HG03103 (cell line): Measurements from ENCODE around the gene MRPL58.
"Not testable (repeated sequence)": the region's sequence is repeated elsewhere in the genome, so short reads cannot be mapped to it uniquely, and the experiment has no call there.

ENCODE experiments used
- ATAC-seq: cut with Tn5 transposase; IDR thresholded peaks from one replicate; pipeline ENCODE4 v1.9.1; 2021; ENCODE audit warnings: low read depth; ENCODE audit not compliant: unreplicated experiment

MRPL58 gene

GRCh38 chr17:75011401-75012095, 922 bp upstream of the MRPL58 start:
- ATAC-seq = no peak

DNA sequence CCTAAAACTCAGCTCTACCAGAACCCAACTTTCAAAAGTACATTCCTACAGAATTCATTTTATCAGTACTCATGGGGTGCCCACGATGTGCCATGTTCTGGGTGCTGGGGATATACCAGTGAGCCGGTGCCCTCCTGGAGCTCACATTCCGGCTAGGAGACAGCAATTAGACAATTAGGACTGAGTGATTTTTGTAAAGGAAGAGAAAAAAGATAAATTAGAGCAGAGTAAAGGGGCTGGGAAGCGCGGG, 449 bp upstream of the MRPL58 start:
- no peak for ATAC-seq

GRCh38 chr17:75013092-75013559, 656 bp downstream of the MRPL58 start:
- ATAC-seq = no peak

DNA sequence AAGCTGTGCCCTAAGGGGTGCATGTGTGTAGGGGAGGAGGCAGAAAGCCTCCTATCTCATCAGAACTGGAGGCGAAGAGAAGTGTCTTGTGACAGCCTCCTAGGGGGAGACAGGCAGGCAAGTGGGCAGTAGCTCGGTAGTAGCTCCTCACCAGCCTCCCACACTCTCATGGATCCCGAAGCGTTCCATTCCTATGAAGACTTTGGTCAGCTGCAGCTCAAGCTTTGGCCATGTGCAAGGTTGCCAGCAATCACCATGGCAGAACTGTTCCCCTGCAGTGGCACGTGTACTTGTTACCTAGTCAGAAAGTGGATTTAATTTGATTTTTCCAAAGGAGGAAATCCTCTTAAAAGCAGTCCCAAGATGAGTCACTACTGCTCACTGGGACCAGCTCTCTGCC, 6.7 kb downstream of the MRPL58 start:
- ATAC-seq = no peak

DNA sequence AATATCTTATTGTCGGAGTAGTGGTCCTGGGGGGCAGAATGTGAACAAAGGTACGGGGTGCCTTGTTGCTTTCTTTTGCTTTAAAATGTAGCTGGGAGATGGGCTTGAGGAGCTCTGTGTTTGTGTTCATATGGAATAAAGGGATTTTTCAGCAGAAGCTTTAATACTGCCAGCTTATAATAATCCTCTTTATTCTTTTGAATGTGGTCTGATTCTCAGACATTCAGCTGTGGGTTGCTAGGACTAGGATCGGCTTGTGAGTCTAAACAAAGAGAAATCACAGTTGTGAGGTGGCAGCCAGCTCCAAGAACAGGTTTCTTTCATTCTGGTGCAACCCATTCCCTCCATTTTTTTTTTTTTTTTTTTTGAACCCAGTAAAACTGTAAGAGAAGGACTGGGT, 7.2 kb downstream of the MRPL58 start:
- no peak for ATAC-seq

DNA sequence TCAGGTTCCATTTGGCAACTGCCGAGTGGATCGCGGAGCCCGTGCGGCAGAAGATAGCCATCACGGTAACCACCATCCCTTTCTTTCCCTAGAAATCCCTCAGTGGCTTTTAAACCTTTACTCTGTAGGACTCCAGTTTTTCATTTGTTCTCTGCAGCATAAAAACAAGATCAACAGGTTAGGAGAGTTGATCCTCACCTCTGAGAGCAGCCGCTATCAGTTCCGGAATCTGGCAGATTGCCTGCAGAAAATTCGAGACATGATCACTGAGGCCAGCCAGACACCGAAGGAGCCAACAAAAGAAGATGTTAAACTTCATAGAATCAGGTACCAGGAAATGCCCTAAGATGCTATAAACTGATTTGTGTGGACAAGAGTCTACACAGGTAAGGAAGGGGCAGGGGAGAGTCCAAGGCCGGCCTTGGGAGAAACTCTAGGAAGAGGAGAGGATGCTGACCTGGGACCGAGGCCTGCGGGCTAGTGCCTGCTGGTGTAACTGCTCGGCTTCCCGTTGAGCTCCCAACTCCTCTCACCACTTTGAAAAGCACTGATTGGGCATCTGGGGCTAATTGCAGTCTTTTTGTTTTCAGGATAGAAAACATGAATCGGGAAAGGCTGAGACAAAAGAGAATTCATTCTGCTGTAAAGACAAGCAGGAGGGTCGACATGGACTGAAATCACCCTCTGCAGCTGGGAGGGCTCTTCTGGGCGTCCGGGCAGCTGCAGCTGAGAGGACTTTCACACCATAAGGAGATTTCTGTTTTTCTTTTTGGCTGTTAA, 8.1 kb downstream of the MRPL58 start:
- no peak for ATAC-seq

- ATAC-seq = no peak
Observed at GRCh38 chr17:75024686-75025397, 12.4 kb downstream of the MRPL58 start.

GRCh38 chr17:75025398-75025734, 12.9 kb downstream of the MRPL58 start:
- ATAC-seq = not testable (repeated sequence)

GRCh38 chr17:75026650-75027049, 14.2 kb downstream of the MRPL58 start:
- not testable (repeated sequence) for ATAC-seq

GRCh38 chr17:75030161-75030560, 17.7 kb downstream of the MRPL58 start:
- ATAC-seq = no peak

- no peak for ATAC-seq
Observed at GRCh38 chr17:75031972-75032719, 19.7 kb downstream of the MRPL58 start.

DNA sequence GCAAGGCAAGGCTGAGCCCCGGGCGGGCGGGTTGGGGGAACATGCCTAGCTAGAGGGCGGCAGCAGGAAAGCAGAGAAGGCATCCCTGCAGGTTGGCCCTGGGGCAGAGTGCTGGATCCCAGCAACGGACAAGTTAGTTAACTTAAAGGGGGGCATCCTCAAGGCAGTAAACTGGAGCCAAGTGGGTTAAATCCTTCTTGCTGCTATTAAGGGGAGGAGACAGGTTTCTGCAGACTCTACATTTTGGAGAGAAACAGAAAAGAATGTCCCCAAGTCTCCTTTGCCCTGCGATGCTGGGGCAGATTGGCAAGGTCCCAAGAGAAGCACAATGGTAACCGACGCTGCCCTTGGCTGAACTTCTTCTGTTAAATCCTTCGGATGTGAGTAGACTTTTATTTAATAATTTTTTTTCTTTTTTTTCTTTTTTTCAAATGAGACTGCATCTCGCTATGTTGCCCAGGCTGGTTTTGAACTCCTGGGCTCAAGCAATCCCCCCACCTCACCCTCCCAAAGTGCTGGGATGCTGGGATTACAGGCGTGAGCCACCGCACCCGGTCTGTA, 20.3 kb downstream of the MRPL58 start:
- ATAC-seq = no peak

- peak; percentile 33 for ATAC-seq
Observed at GRCh38 chr17:75033346-75034235, 21.1 kb downstream of the MRPL58 start.

- peak; percentile 46 for ATAC-seq
Observed at GRCh38 chr17:75034236-75034908, 21.9 kb downstream of the MRPL58 start.

DNA sequence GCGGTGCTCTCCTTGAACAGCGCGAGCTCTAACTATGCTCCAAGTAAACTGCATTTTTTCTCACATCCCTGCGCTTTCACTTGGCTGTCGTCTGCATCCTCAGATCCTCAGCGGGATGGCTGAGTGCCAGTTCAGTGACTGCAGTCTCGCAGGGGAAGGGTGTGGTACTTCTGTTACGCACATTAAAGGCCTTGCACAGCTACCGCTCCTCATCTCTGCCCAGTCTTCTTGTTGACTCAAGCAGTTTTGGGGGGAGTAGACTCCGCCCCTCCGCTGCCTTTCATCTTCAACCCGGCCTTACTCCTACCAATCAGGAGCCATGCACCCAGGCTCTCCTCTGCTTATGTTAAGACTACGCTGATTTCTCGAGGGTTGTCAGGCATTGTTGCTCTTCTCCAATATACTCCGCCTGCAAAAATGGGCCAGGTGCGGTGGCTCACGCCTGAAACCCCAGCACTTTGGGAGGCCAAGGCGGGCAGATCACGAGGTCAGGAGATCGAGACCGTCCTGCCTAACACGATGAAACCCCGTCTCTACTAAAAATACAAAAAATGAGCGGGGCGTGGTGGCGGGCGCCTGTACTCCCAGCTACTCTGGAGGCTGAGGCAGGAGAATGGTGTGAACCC, 24.3 kb downstream of the MRPL58 start:
- no peak for ATAC-seq

DNA sequence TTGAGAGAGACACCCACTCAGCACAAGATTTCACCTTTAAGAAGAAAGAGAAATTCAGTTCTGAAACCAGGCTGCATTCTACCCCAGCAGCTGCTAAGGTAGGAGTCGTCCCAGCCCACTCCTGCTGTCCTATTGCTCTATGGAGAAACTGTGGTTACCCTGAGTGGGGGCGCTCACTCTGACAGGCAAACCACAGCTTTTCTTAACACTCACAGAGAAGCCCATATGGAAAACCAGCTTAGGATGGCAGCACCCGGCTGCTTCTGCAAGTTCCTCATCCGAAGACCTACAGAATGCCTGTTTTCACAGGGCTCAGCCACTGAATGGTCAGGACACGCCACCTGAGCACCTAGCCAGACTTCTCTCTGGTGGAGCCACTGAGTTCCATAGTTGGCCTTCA, 26.8 kb downstream of the MRPL58 start:
- ATAC-seq = no peak

DNA sequence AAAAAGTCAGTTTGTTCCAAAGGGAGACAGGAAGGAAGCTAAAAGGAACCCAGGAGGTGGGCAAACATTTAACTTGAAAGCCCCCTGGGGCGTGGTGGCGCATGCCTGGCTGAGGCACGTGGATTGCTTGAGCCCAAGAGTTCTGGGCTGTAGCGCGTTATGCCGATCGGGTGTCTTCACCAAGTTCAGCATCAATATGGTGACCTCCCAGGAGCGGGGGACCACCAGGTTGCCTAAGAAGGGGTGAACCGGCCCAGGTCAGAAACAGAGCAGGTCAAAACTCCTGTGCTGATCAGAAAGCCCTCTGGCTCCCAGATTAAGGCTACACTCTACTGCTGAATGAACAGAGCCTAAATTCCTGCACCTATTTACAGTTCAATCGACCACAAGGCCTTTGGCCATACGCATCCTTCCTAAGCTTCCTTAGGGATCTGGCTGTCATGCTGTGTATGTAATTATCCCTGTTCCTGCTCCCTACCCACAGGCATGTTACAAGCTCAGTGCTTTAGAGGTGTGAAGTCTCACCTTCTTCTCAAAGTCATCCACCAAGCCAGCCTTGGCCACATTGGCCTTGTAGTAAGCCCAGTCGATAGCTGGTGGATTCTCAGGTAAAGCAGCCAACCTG, 29.3 kb downstream of the MRPL58 start:
- no peak for ATAC-seq

- ATAC-seq = not testable (repeated sequence)
Observed at GRCh38 chr17:75043789-75044188, 31.3 kb downstream of the MRPL58 start.
